H7 (cell line): Measurements from ENCODE around the gene NCOA7. TPM values are rescaled to one million over a fixed set of nuclear protein-coding genes. Genes with fewer than 3 reads are reported as not detected.
"Not testable (repeated sequence)": the region's sequence is repeated elsewhere in the genome, so short reads cannot be mapped to it uniquely, and the experiment has no call there.

Experiments used
- DNase-seq: peaks from one replicate; pipeline ENCODE4 v3.0.0; 2012
- H3K27me3 ChIP-seq: 2 replicates; pipeline ENCODE4 v1.6.0; 2011; ENCODE audit warnings: mild to moderate bottlenecking, low read length; ENCODE audit not compliant: control insufficient read depth, insufficient read depth
- H3K36me3 ChIP-seq: replicated peaks from 2 replicates; pipeline ENCODE4 v1.5.1; 2011; ENCODE audit warnings: low read length; ENCODE audit not compliant: control insufficient read depth, insufficient read depth
- H3K4me3 ChIP-seq: 2 replicates; pipeline ENCODE4 v1.5.1; 2011; ENCODE audit warnings: low read depth, mild to moderate bottlenecking, control low read depth, low read length, moderate library complexity; ENCODE audit not compliant: insufficient read depth
- total RNA-seq: library from RNA; depleted of rRNA; stranded (reverse); fragments of >200 nt; shearing (Covaris generic); gene quantifications from 2 replicates; pipeline ENCODE4 v1.2.3, GENCODE V29; 2014

The NCOA7 gene
- total RNA-seq, 1 experiment from 2014 or later = 3.0 TPM

- H3K36me3 ChIP-seq = no peaks in the 10 kb centered on the region
- no peak overlapping the region for H3K4me3 ChIP-seq
- no peak for DNase-seq
- no peaks in the 10 kb centered on the region for H3K27me3 ChIP-seq
These were observed 17.1 kb upstream of the NCOA7 start for GRCh38 chr6:125773387-125774341.

GRCh38 chr6:125776107-125776826, 14.5 kb upstream of the NCOA7 start:
- not testable (repeated sequence) for H3K36me3 ChIP-seq, H3K27me3 ChIP-seq, DNase-seq, H3K4me3 ChIP-seq

GRCh38 chr6:125779924-125780539, 10.7 kb upstream of the NCOA7 start:
- peak overlapping the region; percentile 76 for H3K4me3 ChIP-seq

GRCh38 chr6:125780540-125781313, 10.0 kb upstream of the NCOA7 start:
- Histone ChIP-seq H3K4me3 (peak overlapping the region; percentile 76), H3K27me3 (no peaks in the 10 kb centered on the region), H3K36me3 (no peaks in the 10 kb centered on the region)
- DNase-seq = peak; percentile 17

More at GRCh38 chr6:125779924-125780539, 10.7 kb upstream of the NCOA7 start:
- Histone ChIP-seq H3K27me3 (no peaks in the 10 kb centered on the region), H3K36me3 (no peaks in the 10 kb centered on the region)
- peak; percentile 74 for DNase-seq

- no peaks in the 10 kb centered on the region for H3K36me3 ChIP-seq
- H3K4me3 ChIP-seq = peak overlapping the region; percentile 76
- DNase-seq = no peak
- no peaks in the 10 kb centered on the region for H3K27me3 ChIP-seq
These were observed 9.4 kb upstream of the NCOA7 start for GRCh38 chr6:125781314-125781868.

GRCh38 chr6:125784365-125784764, 6.4 kb upstream of the NCOA7 start:
- Histone ChIP-seq H3K4me3 (no peak overlapping the region), H3K27me3 (no peaks in the 10 kb centered on the region), H3K36me3 (no peaks in the 10 kb centered on the region)
- no peak for DNase-seq

- Histone ChIP-seq H3K4me3 (no peak overlapping the region), H3K27me3 (no peaks in the 10 kb centered on the region; the same call in 1 of the 2 replicates), H3K36me3 (no peaks in the 10 kb centered on the region)
- DNase-seq = no peak
These were observed 3.0 kb upstream of the NCOA7 start for GRCh38 chr6:125787791-125788190.

- no peaks in the 10 kb centered on the region; the same call in 1 of the 2 replicates for H3K27me3 ChIP-seq
- H3K4me3 ChIP-seq = no peak overlapping the region
- DNase-seq = no peak
- H3K36me3 ChIP-seq = no peaks in the 10 kb centered on the region
These were observed 1.6 kb upstream of the NCOA7 start for GRCh38 chr6:125789167-125789566.

GRCh38 chr6:125789576-125790357, 993 bp upstream of the NCOA7 start:
- H3K4me3 ChIP-seq = peak overlapping the region; percentile 77
- no peaks in the 10 kb centered on the region for H3K36me3 ChIP-seq
- DNase-seq = peak; percentile 34
- no peaks in the 10 kb centered on the region; the same call in 1 of the 2 replicates for H3K27me3 ChIP-seq

GRCh38 chr6:125791151-125791819, 525 bp downstream of the NCOA7 start:
- DNase-seq = peak; percentile 50
- H3K27me3 ChIP-seq = no peaks in the 10 kb centered on the region; the same call in 1 of the 2 replicates

GRCh38 chr6:125791820-125792165, 1.0 kb downstream of the NCOA7 start:
- no peaks in the 10 kb centered on the region; the same call in 1 of the 2 replicates for H3K27me3 ChIP-seq
- no peaks in the 10 kb centered on the region for H3K36me3 ChIP-seq
- H3K4me3 ChIP-seq = peak overlapping the region; percentile 77
- DNase-seq = no peak

More at GRCh38 chr6:125791151-125791819, 525 bp downstream of the NCOA7 start:
- Histone ChIP-seq H3K4me3 (peak overlapping the region; percentile 77), H3K36me3 (no peaks in the 10 kb centered on the region)

- no peak for DNase-seq
- Histone ChIP-seq H3K36me3 (no peaks in the 10 kb centered on the region), H3K4me3 (no peak overlapping the region)
These were observed 1.4 kb downstream of the NCOA7 start for GRCh38 chr6:125792172-125792571.

GRCh38 chr6:125792680-125793079, 1.9 kb downstream of the NCOA7 start:
- Histone ChIP-seq H3K4me3 (no peak overlapping the region), H3K36me3 (no peaks in the 10 kb centered on the region), H3K27me3 (no peaks in the 10 kb centered on the region; the same call in 1 of the 2 replicates)
- DNase-seq = no peak

More at GRCh38 chr6:125792172-125792571, 1.4 kb downstream of the NCOA7 start:
- no peaks in the 10 kb centered on the region; the same call in 1 of the 2 replicates for H3K27me3 ChIP-seq
